Measurements from ENCODE around the gene TMLHE. TPM values are rescaled to one million over a fixed set of nuclear protein-coding genes. Genes with fewer than 3 reads are reported as not detected.

Gene TMLHE, protein sequence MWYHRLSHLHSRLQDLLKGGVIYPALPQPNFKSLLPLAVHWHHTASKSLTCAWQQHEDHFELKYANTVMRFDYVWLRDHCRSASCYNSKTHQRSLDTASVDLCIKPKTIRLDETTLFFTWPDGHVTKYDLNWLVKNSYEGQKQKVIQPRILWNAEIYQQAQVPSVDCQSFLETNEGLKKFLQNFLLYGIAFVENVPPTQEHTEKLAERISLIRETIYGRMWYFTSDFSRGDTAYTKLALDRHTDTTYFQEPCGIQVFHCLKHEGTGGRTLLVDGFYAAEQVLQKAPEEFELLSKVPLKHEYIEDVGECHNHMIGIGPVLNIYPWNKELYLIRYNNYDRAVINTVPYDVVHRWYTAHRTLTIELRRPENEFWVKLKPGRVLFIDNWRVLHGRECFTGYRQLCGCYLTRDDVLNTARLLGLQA
- 5.8 and 9.4 TPM in 2 replicates for total RNA-seq

DNA sequence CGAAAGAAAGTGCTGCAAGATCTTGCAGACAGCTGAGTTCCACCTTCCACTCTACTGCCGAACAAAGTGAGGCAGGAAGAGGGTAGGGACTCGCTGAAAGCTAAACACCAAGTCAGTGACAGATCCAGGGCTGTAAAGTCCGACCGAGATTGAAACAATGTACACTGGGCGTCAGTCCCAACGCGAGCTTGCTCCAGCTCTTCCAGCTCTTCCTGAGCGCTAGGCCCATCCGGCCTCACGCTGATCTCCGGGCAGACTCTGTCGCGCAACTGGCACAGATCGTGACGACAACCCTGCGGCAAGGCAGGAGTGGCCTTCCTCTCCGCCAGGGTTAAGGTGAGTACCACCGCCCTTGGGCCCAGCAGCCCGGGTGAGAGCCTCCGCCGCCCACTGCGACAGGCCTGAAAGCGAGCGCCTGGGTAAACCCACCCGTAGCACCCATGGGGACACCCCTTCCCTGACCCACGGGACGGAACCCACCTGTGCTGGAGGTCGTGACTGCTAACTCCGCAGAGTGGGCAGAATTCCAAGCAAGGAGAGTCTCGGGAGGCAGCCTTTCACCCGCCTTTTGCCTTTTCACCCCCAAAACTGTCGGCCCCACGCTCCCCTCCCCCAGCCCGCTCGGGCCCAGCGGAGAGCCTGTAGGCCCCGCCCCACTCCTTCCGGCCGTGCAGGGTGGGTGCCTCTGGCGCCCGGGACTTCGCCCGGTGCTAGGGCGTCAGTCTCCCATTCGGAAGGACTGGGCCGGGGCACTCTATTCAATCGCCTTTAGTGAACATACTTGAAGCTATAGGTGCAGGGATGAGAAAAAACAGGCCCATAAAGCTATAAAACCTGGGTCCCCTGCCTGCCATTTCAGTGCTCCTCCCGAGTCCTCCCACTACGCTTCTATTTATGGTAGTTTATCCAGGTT is at the start of gene TMLHE, which contains the start of gene SPRY3:
Gene TMLHE, minus strand, starts transcription at position 641 of the 913 bp plus-strand sequence. CDS start 67,676 bp downstream, outside the sequence.
Gene SPRY3, plus strand, starts transcription at position 275 of the 913 bp plus-strand sequence.

DNA sequence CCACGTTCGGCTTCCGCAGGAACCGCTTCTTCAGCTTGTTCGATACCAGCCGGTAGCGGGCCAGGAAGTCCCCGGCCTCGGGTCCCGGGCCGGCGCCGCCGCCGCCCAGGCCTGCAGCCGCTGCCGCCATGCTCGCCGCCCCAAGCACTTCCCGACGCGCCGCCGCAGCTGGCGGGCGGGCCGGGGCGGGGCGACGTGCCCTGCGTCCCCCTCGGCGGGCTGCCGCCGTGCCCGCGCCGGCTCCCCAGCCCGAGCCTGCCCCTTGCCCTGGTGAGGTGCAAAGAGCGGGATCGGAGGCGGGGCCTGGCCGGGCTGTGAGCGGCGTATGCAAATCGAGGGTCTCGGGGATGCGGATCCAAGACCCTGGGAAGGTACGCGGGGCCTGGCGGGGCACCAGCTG is 154.3 kb downstream of the TMLHE start, which contains the start of gene F8A3:
Gene F8A3, minus strand, starts transcription at position 150 of the 400 bp plus-strand sequence. Its CDS starts 20 bp downstream, at position 130.

Other genes starting within 250 kb of the TMLHE start
- not detected in 2 replicates for gene F8A2, start 230.9 kb downstream of the TMLHE start, total RNA-seq
- 1.2 and 3.5 TPM in 2 replicates for gene F8A3, start 154.3 kb downstream of the TMLHE start, total RNA-seq
- 0.29 and 0.35 TPM in 2 replicates for gene SPRY3, start 366 bp downstream of the TMLHE start, total RNA-seq

Data from myometrial cell (primary cell).